ENCODE results near the gene MDM2.
"Not testable (repeated sequence)": the region's sequence is repeated elsewhere in the genome, so short reads cannot be mapped to it uniquely, and the experiment has no call there.

Gene MDM2

DNA sequence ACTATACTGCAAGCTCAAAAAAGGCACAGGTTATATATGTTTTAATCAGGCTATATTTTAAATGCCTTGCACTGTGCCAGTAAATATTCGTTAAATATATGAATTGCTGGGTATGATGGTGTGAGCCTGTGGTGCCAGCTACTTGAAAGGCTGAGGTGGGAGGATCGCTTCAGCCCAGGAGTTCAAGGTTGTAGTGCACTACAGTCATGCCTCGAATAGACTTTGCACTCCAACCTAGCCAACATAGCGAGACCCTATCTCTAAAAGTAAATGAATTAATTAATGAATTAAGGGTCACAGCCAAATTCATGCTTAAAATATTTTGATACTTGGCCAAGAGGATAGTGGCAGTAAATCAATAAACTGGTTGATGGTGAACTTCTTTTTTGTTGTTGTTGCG lies 22.2 kb upstream of the MDM2 start:
- DNase-seq (ENCODE audit: low read depth, low spot score), result no peak

DNA sequence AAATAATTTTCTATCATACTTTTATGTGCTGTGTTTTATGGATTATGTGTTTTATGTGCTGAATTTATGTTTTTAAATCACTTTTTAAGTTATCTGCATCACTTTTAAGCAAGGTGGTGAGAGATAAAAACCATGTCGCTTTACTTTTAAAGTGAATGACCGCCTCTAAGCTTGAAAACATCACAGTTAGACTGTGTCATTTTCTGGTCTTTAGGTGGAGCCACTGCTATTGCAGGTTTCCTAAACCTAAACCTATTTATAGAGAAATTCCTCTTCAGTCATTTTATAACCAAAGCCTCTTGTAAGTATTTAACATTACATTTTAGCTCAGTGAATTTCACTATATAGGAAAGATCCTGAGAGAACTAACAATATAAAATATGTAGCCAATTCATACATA lies 21.0 kb upstream of the MDM2 start:
- DNase-seq (ENCODE audit: low read depth, low spot score), result peak; percentile 16

DNA sequence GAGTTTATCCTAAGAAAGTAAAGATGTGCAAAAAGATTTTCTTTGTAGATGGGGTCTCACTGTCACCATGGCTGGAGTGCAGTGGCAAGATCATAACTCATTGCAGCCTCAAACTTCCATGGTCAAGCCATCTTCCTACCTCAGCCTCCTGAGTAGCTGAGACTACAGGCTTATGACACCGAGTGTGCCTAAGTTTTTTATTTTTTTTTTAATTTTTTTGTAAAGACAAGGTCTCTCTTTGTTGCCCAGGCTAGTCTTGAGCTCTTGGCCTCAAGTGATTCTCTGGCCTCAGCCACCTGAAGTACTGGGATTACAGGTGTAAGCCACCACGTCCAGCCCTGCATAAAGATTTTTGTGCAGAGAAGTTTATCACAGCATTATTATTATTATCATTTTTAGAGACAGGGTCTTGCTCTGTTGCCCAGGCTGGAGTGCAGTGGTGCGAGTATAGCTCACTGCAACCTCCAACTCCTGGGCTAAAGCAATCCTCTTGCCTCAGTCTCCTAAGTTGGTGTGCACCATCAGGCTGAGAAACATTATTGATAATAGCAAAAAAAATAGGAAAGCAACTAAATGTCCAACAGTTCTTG lies 19.3 kb upstream of the MDM2 start:
- DNase-seq (ENCODE audit: low read depth, low spot score), result no peak

DNA sequence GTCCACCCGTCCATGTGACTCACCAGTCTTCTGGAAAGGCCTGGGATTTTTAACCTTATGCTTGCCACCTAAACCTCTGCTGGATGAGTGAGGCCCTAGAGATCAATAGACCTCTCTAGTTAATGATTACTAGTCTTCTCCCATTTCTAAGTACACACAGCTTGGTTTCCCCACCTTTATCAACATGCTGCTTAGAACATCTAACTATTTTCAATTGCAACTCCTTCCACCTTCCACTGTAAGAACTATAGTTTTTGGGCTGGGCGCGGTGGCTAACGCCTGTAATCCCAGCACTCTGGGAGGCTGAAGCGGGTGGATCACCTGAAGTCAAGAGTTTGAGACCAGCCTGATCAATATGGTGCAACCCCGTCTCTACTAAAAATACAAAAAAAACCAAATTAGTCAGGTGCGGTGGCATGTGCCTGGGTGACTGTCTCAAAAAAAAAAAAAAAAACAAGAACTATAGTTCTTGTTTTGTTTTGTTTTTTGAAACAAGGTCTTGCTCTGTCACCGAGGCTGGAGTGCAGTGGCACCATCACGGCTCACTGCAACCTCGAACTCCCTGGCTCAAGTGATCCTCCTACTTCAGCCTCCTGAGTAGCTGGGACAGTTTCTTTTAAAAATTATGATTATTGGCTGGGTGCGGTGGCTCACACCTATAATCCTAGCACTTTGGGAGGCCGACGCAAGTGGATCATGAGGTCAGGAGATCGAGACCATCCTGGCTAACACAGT lies 18.7 kb upstream of the MDM2 start:
- no peak for DNase-seq (ENCODE audit: low read depth, low spot score)

DNA sequence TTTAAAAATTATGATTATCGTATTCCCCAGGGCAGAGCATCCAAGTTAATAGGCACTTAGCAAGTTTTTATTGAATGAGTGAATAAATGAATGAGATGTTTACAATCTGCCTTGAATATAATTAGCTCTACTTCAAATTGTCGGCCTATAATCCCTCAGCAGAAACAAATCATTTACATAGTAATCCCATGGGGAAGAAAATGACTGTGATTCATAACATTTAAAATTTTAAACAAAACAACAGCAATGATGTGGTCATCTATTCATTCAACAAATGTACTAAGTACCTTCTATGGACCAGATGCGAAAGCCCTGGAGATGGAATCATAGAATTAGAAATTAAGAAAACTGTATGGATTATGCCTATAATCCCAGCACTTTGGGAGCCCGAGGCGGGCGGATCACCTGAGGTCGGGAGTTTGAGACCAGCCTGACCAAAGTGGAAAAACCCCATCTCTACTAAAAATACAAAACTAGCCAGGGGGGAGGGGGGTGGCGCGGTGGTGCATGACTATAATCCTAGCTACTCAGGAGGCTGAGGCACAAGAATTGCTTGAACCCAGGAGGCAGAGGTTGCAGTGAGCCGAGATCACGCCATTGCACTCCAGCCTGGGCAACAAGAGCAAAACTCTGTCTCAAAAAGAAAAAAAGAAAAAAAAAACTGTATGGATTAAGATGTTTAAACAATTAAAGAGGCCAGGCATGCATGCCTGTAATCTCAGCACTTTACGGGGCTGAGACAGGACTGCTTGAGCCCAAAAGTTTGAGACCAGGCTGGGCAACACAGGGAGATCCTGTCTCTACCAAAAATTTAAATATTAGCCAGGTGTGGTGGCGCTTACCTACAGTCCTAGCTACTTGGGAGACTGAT lies 17.7 kb upstream of the MDM2 start:
- DNase-seq (ENCODE audit: low read depth, low spot score), result no peak

DNA sequence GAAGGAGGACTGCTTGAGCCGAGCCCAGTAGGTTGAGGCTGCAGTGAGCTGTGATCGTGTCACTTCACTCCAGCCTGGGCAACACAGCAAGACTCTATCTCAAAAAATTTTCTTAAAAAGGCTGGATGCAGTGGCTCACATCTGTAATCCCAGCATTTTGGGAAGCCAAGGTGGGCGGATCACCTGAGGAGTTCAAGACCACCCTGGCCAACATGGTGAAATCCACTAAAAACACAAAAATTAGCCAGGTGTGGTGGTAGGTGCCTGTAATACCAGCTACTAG lies 17.1 kb upstream of the MDM2 start:
- DNase-seq (ENCODE audit: low read depth, low spot score), result no peak

DNA sequence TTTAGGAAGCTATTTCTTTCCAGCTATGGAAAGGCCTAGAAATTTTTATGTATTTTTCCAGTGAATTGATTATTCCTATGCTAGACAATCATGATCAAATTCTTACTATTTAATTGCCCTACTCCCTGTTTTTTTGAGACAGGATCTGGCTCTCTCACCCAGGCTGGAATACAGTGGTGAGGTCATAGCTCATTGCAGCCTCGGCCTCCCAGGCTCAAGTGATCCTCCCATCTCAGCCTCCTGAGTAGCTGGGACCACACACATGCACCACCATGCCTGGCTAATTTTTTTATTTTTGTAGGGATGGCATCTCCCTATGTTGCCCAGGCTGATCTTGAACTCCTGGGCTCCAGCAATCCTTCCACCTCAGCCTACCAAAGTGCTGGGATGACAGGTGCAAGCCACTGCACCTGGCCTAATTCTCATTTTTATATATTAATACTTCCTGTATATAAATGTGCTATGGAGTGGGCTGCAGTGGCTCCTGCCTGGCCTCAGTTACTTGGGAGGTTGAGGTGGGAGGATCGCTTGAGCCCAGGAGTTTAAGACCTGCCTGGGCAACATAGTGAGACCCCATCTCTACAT lies 16.0 kb upstream of the MDM2 start:
- no peak for DNase-seq (ENCODE audit: low read depth, low spot score)

DNA sequence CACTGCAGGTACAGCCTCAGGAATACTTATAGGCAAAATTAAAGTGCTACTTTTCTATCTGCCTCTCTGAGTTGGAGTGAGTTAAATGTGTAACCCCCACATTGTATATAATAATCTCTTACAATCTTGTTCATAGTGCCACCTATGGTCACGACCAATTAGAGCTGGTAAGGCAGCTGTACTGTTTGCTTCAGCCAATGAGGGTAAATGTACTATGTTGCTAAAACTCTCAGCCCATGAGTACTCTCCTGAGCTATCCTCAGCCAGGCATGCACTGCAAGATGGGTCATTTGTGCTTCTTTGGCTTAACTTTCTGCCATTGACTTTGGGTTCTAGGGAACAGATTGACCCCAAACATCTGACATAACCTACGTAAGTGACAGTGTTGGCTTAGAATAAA lies 15.0 kb upstream of the MDM2 start:
- peak; percentile 28 for DNase-seq (ENCODE audit: low read depth, low spot score)

DNA sequence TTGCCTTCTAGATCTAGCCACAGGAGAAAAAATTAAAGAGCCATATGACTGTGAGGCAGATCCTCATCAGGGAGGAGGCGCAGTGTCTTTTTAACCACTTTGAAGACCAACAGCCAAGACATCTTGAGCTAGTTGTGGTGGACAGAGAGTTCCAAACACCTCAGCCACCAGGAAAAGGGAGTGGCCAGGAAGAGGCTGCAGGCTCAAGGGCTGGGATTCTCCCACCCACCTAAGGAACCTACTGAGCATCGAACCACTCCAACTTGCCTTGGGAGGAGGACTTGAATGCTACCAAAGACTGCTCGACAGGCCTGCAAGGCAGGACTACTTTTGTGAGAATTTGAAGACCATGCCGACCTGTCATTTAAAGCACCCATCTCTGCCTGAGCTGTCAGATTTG lies 14.5 kb upstream of the MDM2 start:
- DNase-seq (ENCODE audit: low read depth, low spot score), result no peak

DNA sequence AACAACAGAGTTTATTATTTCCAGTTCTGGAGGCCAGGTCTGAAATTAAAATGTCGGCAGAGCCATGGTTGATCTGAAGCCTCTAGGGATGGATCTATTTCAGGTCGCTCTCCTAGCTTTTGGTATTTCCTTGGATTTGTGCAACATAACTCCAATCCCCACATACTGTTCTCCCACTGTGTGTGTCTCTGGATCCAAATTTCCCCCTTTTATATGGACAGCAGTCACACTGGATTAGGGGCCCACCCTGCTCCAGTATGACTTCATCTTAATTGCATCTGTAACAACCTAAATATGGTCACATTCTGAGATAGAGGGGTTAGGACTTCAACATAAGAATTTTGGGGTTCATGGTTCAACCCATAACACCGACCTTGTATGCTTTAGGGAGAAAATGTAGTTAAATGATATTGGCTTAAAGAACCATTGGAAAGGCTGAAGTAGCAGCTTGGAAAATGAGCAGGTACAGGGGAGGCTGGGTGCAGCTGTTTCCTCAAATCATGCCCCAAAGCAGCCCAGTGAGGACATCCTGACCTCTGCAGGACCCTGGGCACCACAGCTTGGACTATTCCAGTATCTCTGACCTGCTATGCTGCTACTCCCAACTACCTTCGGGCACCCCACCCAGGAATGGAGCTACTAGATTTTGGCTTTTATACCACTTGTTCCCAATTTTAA lies 13.9 kb upstream of the MDM2 start:
- DNase-seq (ENCODE audit: low read depth, low spot score), result no peak

DNA sequence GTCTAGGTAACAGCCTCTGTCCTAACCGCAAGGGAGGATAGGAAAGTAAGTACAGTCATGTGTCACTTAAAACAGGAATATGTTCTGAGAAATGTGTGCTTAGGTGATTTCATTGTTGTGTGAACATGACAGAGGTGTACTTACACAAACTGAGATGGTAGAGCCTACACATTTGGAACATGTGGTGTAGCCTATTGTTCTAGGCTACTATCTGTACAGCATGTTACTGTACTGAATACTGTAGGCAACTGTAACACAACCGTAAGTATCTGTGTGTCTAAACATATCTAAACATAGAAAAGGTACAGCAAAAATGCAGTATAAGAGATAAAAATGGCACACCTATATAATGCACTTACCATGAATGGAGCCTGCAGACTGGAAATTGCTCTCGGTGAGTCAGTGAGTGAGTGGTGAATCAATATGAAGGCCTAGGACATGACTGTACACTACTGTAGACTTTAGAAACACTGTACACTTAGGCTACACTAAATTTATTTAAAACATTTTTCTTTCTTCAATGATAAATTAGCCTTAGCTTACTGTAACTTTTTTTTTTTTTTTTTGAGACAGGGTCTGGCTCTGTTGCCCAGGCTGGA lies 13.2 kb upstream of the MDM2 start:
- peak; percentile 41 for DNase-seq (ENCODE audit: low read depth, low spot score)

DNA sequence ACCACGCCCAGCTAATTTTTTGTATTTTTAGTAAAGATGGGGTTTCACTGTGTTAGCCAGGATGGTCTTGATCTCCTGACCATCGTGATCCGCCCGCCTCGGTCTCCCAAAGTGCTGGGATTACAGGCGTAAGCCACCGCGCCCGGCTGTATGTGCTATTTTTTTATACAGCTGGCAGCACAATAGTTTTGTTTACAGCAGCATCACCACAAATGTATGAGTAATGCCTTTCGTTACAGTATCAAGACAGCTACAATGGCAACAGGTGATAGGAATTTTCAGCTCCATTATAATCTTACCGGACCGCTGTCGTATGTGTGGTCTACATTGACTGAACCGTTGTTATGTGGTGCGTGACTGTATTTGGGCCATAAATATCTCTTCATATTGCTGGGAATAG lies 11.6 kb upstream of the MDM2 start:
- no peak for DNase-seq (ENCODE audit: low read depth, low spot score)

DNA sequence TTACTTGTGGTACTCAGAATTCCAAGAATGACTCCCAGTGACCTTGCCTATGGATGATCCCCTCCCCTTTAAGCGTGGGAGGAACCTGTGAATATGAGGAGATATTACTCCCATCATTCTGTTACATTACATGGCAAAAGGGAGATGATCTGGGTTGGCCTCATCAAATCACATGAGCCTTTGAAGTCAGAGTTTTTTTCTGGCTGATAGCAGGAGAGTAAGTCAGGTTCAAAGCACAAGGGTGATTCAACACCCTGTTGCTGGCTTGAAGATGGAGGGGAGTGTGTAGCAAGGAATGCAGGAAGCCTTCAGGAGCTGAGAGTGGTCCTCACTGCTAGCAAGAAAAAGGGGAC lies 9.1 kb upstream of the MDM2 start:
- no peak for DNase-seq (ENCODE audit: low read depth, low spot score)

DNA sequence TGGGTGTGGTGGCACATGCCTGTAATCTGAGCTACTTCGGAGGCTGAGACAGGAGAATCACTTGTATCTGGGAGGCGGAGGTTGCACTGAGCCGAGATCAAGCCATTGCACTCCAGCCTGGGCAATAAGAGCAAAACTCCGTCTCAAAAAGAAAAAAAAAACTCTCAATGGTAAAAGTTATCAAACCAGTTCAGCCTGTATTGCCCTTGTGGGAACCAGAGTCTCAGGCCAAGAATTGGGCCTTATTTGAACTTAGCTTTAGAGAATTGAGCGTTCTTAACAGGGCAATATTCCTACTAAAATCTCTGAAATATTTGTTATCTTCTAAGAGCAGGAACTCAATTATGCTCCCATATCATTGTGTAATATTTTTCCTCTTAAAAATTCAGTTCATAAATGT lies 7.7 kb upstream of the MDM2 start:
- no peak for DNase-seq (ENCODE audit: low read depth, low spot score)

DNA sequence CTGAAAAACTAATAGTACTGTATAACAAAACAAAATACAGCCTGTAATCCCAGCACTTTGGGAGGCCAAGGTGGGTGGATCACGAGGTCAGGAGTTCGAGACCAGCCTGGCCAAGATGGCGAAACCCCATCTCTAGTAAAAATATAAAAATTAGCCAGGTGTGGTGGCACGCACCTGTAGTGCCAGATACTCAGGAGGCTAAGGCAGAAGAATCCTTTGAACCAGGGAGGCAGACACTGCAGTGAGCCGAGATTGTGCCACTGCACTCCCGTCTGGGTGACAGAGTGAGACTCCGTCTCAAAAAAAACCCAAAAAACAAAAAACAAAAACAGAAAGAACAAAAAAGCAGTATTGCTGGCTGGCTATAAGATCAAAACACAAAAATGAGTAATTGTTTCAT lies 6.9 kb upstream of the MDM2 start:
- DNase-seq (ENCODE audit: low read depth, low spot score), result not testable (repeated sequence)

DNA sequence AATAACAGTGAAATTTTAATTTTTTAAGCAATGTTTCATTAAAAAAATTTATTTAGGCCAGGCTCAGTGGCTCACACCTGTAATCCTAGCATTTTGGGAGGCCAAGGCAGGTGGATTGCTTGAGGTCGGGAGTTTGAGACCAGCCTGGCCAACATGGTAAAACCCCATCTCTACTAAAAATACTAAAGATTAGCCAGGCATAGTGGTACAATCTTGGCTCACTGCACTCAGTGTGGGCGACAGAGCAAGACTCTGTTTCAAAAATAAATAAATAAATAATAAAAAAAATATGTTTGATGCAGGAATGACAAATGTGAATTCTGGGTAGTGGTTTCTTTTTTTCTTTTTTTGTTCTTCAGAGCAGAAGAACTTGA lies 5.6 kb upstream of the MDM2 start:
- DNase-seq (ENCODE audit: low read depth, low spot score), result not testable (repeated sequence)

DNA sequence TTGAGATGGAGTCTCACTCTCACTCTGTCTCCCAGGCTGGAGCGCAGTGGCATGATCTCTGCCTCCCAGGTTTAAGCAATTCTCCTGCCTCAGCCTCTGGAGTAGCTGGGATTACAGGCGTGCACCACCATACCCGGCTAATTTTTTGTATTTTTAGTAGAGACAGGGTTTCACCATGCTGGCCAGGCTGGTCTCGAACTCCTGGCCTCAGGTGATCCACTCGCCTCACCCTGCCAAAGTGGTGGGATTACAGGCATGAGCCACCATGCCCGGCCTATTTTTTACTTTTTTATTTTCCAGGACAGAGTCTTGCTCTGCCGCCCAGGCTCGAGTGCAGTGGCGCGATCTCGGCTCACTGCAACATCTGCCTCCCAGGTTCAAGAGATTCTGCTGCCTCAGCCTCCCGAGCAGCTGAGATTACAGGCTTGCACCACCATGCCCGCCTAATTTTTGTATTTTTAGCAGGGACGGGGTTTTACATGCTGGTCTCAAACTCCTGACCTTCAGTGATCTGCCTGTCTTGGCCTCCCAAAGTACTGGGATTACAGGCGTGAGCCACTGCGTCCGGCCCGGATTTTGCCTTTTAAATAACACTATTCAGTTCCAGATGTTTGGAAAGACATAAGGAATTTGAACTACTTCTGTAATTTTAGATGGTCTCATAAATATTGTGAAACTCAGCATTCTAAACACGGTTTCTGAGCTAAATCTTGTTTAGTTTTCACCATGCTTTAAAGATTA lies 4.9 kb upstream of the MDM2 start:
- DNase-seq (ENCODE audit: low read depth, low spot score), result not testable (repeated sequence)

DNA sequence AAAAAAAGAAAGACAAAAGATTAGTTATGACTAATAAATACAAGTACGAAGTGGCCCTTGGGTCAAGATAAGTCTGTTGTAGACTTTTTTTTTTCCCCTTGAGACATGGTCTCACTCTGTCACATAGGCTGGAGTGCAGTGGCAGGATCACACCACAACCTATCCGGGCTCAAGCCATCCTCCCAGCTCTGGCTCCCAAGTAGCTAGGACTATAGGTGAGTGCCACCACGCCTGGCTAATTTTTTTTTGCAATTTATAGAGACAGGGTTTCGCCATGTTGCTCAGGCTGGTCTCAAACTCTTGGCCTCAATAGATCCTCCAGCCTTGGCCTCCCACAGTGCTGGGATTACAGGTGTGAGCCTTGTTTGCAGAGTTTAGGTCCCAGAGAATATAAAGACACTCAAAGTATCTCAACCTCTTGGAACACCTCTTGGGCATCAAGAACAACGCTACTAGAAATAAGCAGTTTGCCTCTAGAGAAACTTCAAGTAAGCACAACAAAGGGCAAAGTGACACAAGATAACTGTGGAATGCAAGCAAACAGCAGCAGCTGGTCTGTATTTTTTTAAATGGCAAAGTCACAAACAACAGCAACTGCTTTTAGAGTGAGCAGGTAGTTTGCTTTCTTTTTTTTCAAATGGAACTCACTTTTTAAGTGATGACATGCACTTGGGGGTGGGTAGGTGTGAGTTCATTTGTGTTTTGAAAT lies 3.9 kb upstream of the MDM2 start:
- no peak for DNase-seq (ENCODE audit: low read depth, low spot score)

DNA sequence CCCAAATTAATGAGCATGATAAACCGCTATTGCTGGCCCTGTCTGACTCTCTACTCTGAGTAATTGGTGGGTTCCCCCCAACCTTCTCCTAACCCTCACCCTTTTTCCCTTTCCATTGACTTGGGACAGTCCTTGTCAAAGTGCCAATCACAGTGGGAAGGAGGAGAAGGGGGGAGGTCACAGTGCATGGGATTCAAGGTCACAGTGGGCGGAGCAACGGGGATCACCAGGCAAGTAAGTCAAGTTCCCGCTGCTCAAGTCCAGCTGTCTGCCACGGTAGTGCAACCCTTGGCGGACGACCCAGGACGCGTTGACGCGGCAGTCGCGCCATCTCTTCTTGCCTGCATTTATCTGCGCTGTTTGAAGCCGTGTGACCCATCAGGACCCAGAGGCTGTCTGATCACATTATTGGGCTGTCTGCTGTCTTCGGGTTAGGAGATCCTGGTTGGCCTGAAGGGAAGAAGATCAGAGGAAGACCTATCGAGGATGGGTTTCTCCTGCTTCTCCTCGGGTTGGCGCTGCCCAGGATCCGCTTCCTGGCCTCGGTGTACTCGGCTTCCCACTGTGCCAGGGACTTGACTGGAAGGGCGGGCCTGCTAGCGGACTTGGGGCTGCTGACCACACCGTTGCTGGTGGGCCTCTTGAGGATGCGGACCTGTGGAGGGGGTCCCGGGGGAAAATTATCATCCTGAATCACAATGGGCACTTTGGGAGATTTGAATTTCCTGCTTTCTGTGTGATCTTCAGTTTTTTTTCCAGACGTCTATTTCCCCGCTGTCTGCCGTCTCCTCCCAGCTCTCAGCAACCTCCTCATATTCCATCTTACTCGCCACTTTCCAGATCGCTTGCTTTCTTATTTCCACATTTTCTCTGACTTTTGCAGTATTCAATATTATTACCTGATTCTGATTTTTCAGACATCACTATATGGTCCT lies 3.1 kb upstream of the MDM2 start:
- no peak for DNase-seq (ENCODE audit: low read depth, low spot score)
